ENCODE measurements around the gene RIN3.

The RIN3 gene

GRCh38 chr14:92619671-92620456 is 106.3 kb downstream of the RIN3 start:
- Histone ChIP-seq H3K27me3 (ENCODE audit: control insufficient read depth, insufficient read depth, low read length) (no peaks in the 10 kb centered on the region), H3K36me3 (ENCODE audit: control insufficient read depth, insufficient read depth, low read length) (no peaks in the 10 kb centered on the region), H3K4me3 (ENCODE audit: low read depth, low read length) (no peak overlapping the region), H3K4me1 (ENCODE audit: control insufficient read depth, insufficient read depth, low read length) (no peaks in the 10 kb centered on the region), H3K9ac (ENCODE audit: low read depth, low read length) (no peak overlapping the region), H3K9me3 (ENCODE audit: control insufficient read depth, insufficient read depth, low read length) (no peaks in the 10 kb centered on the region)

- Histone ChIP-seq H3K4me1 (ENCODE audit: control insufficient read depth, insufficient read depth, low read length) (no peaks in the 10 kb centered on the region), H3K36me3 (ENCODE audit: control insufficient read depth, insufficient read depth, low read length) (peaks cover 4% of the 10 kb centered on the region), H3K9me3 (ENCODE audit: control insufficient read depth, insufficient read depth, low read length) (peaks cover 5% of the 10 kb centered on the region), H3K4me3 (ENCODE audit: low read depth, low read length) (no peak overlapping the region), H3K27me3 (ENCODE audit: control insufficient read depth, insufficient read depth, low read length) (no peaks in the 10 kb centered on the region), H3K9ac (ENCODE audit: low read depth, low read length) (no peak overlapping the region)
These were observed 108.7 kb downstream of the RIN3 start for GRCh38 chr14:92622311-92622710.

- no peak overlapping the region for H3K4me3 ChIP-seq (ENCODE audit: low read depth, low read length)
- H3K4me1 ChIP-seq (ENCODE audit: control insufficient read depth, insufficient read depth, low read length), result no peaks in the 10 kb centered on the region
- H3K27me3 ChIP-seq (ENCODE audit: control insufficient read depth, insufficient read depth, low read length), result no peaks in the 10 kb centered on the region
- H3K9ac ChIP-seq (ENCODE audit: low read depth, low read length), result no peak overlapping the region
- peaks cover 14% of the 10 kb centered on the region for H3K9me3 ChIP-seq (ENCODE audit: control insufficient read depth, insufficient read depth, low read length)
- peaks cover 4% of the 10 kb centered on the region for H3K36me3 ChIP-seq (ENCODE audit: control insufficient read depth, insufficient read depth, low read length)
These were observed 111.2 kb downstream of the RIN3 start for GRCh38 chr14:92624764-92625163.

GRCh38 chr14:92625213-92625612 is 111.6 kb downstream of the RIN3 start:
- Histone ChIP-seq H3K27me3 (ENCODE audit: control insufficient read depth, insufficient read depth, low read length) (no peaks in the 10 kb centered on the region), H3K9ac (ENCODE audit: low read depth, low read length) (no peak overlapping the region), H3K4me3 (ENCODE audit: low read depth, low read length) (no peak overlapping the region), H3K4me1 (ENCODE audit: control insufficient read depth, insufficient read depth, low read length) (no peaks in the 10 kb centered on the region), H3K36me3 (ENCODE audit: control insufficient read depth, insufficient read depth, low read length) (peaks cover 4% of the 10 kb centered on the region), H3K9me3 (ENCODE audit: control insufficient read depth, insufficient read depth, low read length) (peaks cover 14% of the 10 kb centered on the region)

GRCh38 chr14:92626041-92626440 is 112.5 kb downstream of the RIN3 start:
- Histone ChIP-seq H3K27me3 (ENCODE audit: control insufficient read depth, insufficient read depth, low read length) (no peaks in the 10 kb centered on the region), H3K9ac (ENCODE audit: low read depth, low read length) (no peak overlapping the region), H3K9me3 (ENCODE audit: control insufficient read depth, insufficient read depth, low read length) (peaks cover 14% of the 10 kb centered on the region), H3K4me1 (ENCODE audit: control insufficient read depth, insufficient read depth, low read length) (no peaks in the 10 kb centered on the region), H3K4me3 (ENCODE audit: low read depth, low read length) (no peak overlapping the region), H3K36me3 (ENCODE audit: control insufficient read depth, insufficient read depth, low read length) (peaks cover 4% of the 10 kb centered on the region)

- no peak overlapping the region for H3K4me3 ChIP-seq (ENCODE audit: low read depth, low read length)
- H3K36me3 ChIP-seq (ENCODE audit: control insufficient read depth, insufficient read depth, low read length), result peaks cover 4% of the 10 kb centered on the region
- peaks cover 14% of the 10 kb centered on the region for H3K9me3 ChIP-seq (ENCODE audit: control insufficient read depth, insufficient read depth, low read length)
- H3K9ac ChIP-seq (ENCODE audit: low read depth, low read length), result no peak overlapping the region
- H3K27me3 ChIP-seq (ENCODE audit: control insufficient read depth, insufficient read depth, low read length), result no peaks in the 10 kb centered on the region
- no peaks in the 10 kb centered on the region for H3K4me1 ChIP-seq (ENCODE audit: control insufficient read depth, insufficient read depth, low read length)
These were observed 114.2 kb downstream of the RIN3 start for GRCh38 chr14:92627707-92628215.

- Histone ChIP-seq H3K27me3 (ENCODE audit: control insufficient read depth, insufficient read depth, low read length) (no peaks in the 10 kb centered on the region), H3K9me3 (ENCODE audit: control insufficient read depth, insufficient read depth, low read length) (peaks cover 14% of the 10 kb centered on the region), H3K36me3 (ENCODE audit: control insufficient read depth, insufficient read depth, low read length) (peaks cover 4% of the 10 kb centered on the region), H3K9ac (ENCODE audit: low read depth, low read length) (no peak overlapping the region), H3K4me1 (ENCODE audit: control insufficient read depth, insufficient read depth, low read length) (no peaks in the 10 kb centered on the region), H3K4me3 (ENCODE audit: low read depth, low read length) (no peak overlapping the region)
These were observed 115.1 kb downstream of the RIN3 start for GRCh38 chr14:92628636-92629035.

GRCh38 chr14:92630367-92630766 is 116.8 kb downstream of the RIN3 start:
- H3K36me3 ChIP-seq (ENCODE audit: control insufficient read depth, insufficient read depth, low read length), result peaks cover 4% of the 10 kb centered on the region
- H3K9ac ChIP-seq (ENCODE audit: low read depth, low read length), result no peak overlapping the region
- peaks cover 14% of the 10 kb centered on the region for H3K9me3 ChIP-seq (ENCODE audit: control insufficient read depth, insufficient read depth, low read length)
- H3K4me3 ChIP-seq (ENCODE audit: low read depth, low read length), result no peak overlapping the region
- no peaks in the 10 kb centered on the region for H3K27me3 ChIP-seq (ENCODE audit: control insufficient read depth, insufficient read depth, low read length)
- H3K4me1 ChIP-seq (ENCODE audit: control insufficient read depth, insufficient read depth, low read length), result no peaks in the 10 kb centered on the region

GRCh38 chr14:92631098-92631497 is 117.5 kb downstream of the RIN3 start:
- peaks cover 14% of the 10 kb centered on the region for H3K9me3 ChIP-seq (ENCODE audit: control insufficient read depth, insufficient read depth, low read length)
- H3K27me3 ChIP-seq (ENCODE audit: control insufficient read depth, insufficient read depth, low read length), result no peaks in the 10 kb centered on the region
- H3K36me3 ChIP-seq (ENCODE audit: control insufficient read depth, insufficient read depth, low read length), result peaks cover 4% of the 10 kb centered on the region
- no peak overlapping the region for H3K9ac ChIP-seq (ENCODE audit: low read depth, low read length)
- H3K4me3 ChIP-seq (ENCODE audit: low read depth, low read length), result no peak overlapping the region
- no peaks in the 10 kb centered on the region for H3K4me1 ChIP-seq (ENCODE audit: control insufficient read depth, insufficient read depth, low read length)

GRCh38 chr14:92632546-92633273 is 119.1 kb downstream of the RIN3 start:
- no peaks in the 10 kb centered on the region for H3K27me3 ChIP-seq (ENCODE audit: control insufficient read depth, insufficient read depth, low read length)
- no peaks in the 10 kb centered on the region for H3K36me3 ChIP-seq (ENCODE audit: control insufficient read depth, insufficient read depth, low read length)
- no peaks in the 10 kb centered on the region for H3K4me1 ChIP-seq (ENCODE audit: control insufficient read depth, insufficient read depth, low read length)
- no peak overlapping the region for H3K4me3 ChIP-seq (ENCODE audit: low read depth, low read length)
- H3K9ac ChIP-seq (ENCODE audit: low read depth, low read length), result no peak overlapping the region
- peaks cover 5% of the 10 kb centered on the region for H3K9me3 ChIP-seq (ENCODE audit: control insufficient read depth, insufficient read depth, low read length)

- no peak overlapping the region for H3K4me3 ChIP-seq (ENCODE audit: low read depth, low read length)
- H3K36me3 ChIP-seq (ENCODE audit: control insufficient read depth, insufficient read depth, low read length), result no peaks in the 10 kb centered on the region
- H3K4me1 ChIP-seq (ENCODE audit: control insufficient read depth, insufficient read depth, low read length), result no peaks in the 10 kb centered on the region
- H3K9ac ChIP-seq (ENCODE audit: low read depth, low read length), result no peak overlapping the region
- no peaks in the 10 kb centered on the region for H3K27me3 ChIP-seq (ENCODE audit: control insufficient read depth, insufficient read depth, low read length)
- no peaks in the 10 kb centered on the region for H3K9me3 ChIP-seq (ENCODE audit: control insufficient read depth, insufficient read depth, low read length)
These were observed 119.7 kb downstream of the RIN3 start for GRCh38 chr14:92633274-92633616.

- Histone ChIP-seq H3K4me1 (ENCODE audit: control insufficient read depth, insufficient read depth, low read length) (no peaks in the 10 kb centered on the region), H3K36me3 (ENCODE audit: control insufficient read depth, insufficient read depth, low read length) (no peaks in the 10 kb centered on the region), H3K9ac (ENCODE audit: low read depth, low read length) (no peak overlapping the region), H3K9me3 (ENCODE audit: control insufficient read depth, insufficient read depth, low read length) (no peaks in the 10 kb centered on the region), H3K27me3 (ENCODE audit: control insufficient read depth, insufficient read depth, low read length) (no peaks in the 10 kb centered on the region), H3K4me3 (ENCODE audit: low read depth, low read length) (no peak overlapping the region)
These were observed 120.1 kb downstream of the RIN3 start for GRCh38 chr14:92633724-92634123.

All from iPS-15b (cell line).